Iris pigment epithelial cell (primary cell): ENCODE data around the gene GJC2.
"Not testable (repeated sequence)": the region's sequence is repeated elsewhere in the genome, so short reads cannot be mapped to it uniquely, and the experiment has no call there.

Source experiments
- DNase-seq: peaks from one replicate; pipeline ENCODE4 v3.0.0-alpha.2; 2011; ENCODE audit warnings: low read depth

The GJC2 gene

DNA sequence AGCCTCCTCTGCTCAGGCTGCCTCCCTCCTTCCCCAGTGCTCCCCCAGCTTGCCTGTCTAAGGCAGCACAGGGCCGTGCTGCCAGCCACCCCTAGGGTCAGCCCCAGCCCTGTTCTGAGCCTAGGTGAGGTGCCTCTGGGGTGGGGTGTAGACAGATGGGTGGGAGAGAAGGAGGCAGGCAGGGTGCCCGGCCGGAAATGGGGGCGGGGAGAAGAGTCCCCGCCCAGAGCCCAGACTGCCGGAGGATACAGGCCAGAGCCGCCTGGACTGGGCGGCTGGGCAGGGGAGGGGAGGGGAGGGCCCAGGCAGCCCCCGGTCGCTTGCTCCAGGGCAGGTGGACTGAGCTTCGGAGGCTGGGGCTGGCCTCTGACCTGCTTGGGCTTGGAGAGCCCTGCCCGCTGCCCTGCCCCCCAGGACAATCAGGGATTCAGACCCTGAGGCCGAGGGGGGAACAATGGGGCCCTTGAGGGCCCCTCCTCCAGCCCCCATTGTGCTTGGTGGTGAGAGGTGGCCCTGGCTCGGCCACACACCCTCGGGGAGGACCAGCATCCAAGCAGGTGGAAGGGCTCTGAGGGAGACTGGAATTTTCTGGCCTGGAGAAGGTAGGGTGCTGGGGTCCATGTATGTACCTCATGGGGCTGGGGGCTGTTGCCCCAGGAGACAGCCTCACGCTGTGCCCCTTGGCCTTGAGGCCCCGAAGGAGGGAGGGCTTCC, at the start of gene GJC2:
Gene GJC2, plus strand, starts transcription at position 525 of the 714 bp plus-strand sequence. CDS start 7,829 bp downstream, outside the sequence.
- DNase-seq, result no peak

- DNase-seq, result no peak
These were observed 48.7 kb upstream of the GJC2 start for GRCh38 chr1:228100822-228101613.

- no peak for DNase-seq
These were observed 48.1 kb upstream of the GJC2 start for GRCh38 chr1:228101614-228101993.

DNA sequence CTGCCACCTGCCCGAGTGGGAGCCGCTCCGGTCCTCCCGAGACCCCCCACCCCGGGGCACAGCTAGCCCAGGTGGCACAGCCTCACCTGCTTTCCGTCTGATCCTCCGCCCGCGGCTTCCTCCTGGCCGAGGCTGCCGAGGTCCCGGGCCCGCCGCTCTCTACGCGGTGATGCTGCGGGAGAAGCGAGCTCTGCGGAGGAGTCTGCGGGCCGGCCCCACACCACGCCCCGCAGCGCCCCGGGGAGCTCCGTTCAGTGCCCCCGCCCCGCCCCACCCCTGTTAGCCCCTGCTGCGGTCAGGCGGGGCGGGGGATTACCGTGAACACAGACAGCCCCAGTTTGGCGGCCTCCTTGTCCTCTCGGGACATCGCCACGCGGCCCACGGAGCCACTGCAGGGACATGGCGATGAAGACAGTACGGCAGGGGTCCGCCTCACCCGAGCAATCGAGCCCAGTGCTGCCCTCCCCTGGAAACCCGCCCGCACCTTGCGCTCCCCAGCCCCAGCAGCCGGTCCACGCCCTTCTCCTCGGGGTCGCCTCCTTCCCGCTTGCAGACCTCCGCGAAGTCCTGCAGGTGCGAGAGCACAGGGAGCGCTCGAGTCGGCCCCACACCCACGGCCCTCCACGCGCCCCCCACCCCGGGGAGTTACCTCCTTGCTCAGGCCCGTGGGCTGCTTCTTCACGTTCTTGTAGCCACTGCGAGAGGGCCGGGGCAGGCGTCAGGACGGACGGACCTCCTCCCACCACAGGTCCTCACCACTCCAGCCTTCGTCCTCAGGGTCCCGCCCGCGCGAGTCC, 47.5 kb upstream of the GJC2 start:
- peak; percentile 40 for DNase-seq

DNA sequence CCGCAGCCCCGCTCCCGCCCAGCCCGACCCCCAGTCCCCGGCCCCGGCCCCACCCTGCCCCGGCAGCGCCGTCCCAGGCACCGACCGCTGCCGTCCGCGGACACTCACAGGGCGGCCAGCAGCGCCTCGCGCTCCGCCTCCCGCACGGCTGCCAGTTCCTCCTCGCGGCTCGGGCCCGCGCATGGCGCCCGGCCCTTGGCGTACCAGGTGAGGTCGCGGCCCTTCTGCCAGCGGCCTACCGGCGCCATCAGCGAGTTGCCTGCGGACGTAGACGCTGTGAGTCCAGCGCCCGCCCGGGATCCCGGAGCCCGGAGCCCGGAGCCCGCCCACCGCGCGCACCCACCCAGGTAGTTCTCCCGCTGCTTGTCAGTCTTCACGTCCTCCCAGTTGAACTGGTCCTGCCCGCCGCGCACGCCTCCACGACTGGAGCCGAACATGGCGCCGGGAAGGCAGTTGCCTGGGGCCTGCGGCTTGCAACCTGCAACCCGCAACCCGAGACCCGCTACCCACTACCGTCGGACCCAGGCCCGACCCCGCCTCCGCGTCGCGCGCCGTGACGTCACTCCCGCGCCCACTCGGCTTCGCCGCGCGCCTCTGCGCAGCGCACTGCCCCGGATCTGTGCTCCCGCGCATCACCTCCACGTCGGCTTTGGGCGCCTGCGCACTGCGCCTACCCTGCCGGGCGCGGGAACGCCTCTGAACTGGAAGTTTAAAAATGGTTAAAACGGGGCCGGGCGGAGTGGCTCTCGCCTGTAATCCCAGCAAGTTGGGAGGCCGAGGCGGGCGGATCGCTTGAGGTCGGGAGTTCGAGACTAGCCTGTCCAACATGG, 46.7 kb upstream of the GJC2 start, which contains the start of gene C1orf35:
Gene C1orf35, minus strand, starts transcription at position 535 of the 830 bp plus-strand sequence. Its CDS starts 98 bp downstream, at position 437.
- peak; percentile 89 for DNase-seq

GRCh38 chr1:228104526-228105269, 45.0 kb upstream of the GJC2 start:
- no peak for DNase-seq

GRCh38 chr1:228105270-228105995, 44.3 kb upstream of the GJC2 start:
- DNase-seq, result no peak

DNA sequence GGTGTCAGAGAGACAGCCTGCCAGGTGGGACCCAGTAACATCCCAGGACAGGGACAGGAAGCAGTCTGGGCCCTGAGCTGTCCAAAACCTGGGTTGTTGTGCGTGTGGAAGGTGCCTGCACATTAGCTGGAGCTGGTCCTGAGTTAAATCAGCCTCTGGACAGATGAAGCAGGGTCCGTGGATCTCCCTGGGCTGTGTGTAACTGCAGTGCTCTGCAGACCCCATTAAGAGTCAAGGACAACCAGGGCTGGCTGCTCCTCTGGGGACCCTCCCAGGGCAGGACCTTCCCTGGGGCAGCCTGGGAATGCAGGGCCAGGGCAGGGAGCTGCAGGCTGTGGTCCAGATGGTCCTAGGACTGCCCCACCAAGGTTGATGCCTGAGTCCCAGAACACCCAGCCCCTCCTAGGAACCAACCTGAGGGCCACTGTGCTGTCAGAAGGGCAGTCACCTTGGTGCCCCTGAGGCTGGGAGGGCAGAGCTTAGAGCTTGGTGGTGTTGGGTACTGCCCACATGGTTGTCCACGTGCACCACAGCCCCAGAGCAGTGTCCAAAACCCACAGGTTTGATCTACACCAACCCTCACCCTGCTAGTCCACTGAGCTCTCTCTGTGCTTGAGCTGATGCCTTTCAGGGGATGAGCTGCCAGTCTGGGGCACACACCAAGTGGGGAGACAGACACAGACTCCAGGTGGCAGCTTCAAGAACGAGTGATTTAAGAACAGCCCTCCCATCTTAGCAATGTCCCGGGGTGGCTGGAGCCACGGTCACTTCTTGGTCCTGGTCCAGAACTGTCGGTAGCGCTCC, 43.5 kb upstream of the GJC2 start:
- DNase-seq, result no peak

GRCh38 chr1:228106800-228107054, 43.0 kb upstream of the GJC2 start:
- DNase-seq, result no peak

- no peak for DNase-seq
These were observed 42.1 kb upstream of the GJC2 start for GRCh38 chr1:228107636-228108035.

GRCh38 chr1:228108055-228108690, 41.6 kb upstream of the GJC2 start:
- no peak for DNase-seq

GRCh38 chr1:228108742-228109072, 41.0 kb upstream of the GJC2 start:
- no peak for DNase-seq

DNA sequence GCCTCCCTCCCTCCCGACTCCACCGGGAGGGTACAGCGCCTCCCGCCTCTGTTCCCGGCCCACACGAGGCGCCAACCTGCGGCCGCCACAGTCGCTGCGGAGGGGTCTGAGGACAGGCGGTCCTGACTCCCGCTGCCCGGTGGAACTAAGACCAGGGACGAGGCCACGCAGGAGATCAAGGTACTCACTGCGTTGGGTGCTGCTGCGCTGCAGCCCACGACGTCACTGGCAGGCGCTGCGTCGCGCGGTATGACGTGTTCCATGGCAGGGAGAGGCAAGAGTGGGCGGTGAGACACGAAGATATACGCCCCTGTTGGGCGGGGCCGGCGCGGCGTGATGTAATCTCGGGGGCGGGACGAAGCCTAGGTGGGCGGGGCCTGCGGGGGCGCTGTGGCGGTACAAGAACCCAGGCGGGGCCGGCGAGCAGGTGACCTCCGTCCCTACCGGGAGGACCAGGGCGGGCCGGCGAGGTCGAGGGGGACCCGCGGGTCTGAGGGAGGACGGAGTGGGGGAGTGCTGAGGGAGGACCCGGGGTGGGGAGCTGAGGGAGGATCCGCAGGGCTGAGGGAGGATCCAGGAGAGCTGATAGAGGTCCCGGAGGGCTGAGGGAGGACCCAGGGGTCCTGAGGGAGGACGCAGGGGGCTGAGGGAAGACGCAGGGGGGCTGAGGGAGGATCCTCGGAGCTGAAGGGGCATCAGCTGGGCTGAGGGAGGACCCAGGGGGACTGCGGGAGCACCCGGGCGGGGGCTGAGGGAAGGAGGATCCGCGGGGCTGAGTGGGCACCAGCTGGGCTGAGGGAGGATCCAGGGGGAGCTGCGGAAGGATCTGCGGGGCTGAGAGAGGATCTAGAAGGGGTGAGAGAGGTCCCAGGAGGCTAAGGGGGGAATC, 40.4 kb upstream of the GJC2 start, which contains the start of gene MRPL55:
Gene MRPL55, minus strand, starts transcription at position 227 of the 889 bp plus-strand sequence. CDS start 1,039 bp downstream, outside the sequence.
- DNase-seq, result peak; percentile 96

DNA sequence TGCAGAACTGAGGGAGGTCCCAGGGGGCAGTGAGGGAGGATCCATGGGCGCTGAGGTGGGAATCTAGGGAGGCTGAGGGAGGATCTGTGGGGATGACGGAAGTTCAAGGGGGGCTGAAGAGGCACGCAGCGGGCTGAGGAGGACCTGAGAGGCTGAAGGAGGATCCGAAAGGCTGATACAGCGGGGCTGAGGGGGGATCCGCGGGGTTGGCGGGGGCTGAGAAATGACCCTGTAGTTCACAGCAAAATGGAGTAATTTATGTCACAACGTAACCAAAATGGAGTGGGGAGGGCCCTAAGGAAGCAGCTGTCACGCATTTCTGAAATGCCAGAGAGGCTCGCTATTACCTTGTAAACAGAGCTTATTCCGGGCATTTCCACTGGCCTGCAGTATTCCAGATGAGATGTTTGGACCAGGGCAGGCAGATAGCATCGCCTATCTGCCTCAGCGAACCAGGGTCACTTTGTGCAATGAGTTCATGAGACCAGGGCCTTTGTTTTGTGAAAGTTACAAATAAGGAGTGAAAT, 39.7 kb upstream of the GJC2 start:
- peak; percentile 34 for DNase-seq

GRCh38 chr1:228110556-228110955, 39.2 kb upstream of the GJC2 start:
- DNase-seq, result no peak

DNA sequence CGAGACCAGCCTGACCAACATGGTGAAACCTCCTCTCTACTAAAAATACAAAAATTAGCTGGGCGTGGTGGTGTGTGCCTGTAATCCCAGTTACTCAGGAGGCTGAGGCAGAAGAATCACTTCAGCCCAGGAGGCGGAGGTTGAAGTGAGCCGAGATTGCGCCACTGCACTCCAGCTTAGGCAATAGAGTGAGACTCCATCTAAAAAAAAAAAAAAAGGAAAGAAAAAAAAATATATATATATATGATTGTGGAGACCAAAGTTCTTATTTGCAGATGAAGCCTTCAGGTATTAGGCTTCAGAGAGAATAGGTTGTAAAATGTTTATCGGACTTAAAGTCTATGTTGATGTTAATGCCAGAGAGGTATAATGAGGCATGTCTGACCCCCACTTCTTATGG, 38.4 kb upstream of the GJC2 start:
- not testable (repeated sequence) for DNase-seq

DNA sequence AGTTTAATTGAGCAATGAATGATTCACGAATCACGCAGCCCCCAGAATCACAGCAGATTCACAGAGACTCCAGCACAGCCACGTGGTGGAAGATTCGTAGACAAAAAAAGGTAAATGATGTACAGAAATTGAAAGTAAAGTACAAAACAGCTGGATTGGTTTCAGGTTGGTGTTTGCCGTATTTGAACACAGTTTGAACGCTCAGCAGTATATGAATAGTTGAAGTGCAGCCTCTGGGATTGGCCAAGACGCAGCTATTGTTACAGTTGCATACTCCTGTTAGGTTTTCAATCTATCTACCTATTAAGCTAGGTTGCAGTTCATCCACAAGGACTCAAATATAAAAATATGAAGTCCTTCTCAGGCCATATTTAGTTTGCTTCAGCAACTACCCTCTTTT, 37.6 kb upstream of the GJC2 start:
- DNase-seq, result no peak

DNA sequence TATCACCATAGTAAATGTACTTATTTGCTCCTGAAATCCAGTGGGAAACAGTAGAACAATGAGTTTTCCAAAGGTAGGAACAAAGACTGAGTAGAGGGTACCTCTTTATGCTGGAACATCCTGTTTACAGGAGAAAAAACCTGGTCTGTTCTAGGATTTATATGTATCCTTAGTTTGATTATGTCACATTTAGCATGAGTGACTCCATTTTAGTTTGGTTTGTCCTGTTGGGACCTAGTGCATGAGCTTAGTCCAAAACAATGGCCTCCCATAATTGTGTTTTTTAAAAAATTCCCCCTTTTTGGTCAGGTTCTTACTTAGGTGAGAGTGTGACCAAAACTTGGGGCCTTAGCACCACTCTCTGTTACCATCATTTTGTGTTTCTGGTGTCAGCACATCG, 37.1 kb upstream of the GJC2 start:
- DNase-seq, result no peak
